PFSK-1 (cell line): ENCODE results near the gene PAFAH2.

ENCODE experiments used
- FOXP2 ChIP-seq: optimal IDR thresholded peaks from 2 replicates; pipeline ENCODE3; 2011; ENCODE audit warnings: borderline replicate concordance, control low read depth, inconsistent platforms; ENCODE audit not compliant: insufficient read depth; ENCODE audit errors: extremely low read length, extremely low read depth
- POLR2AphosphoS5 ChIP-seq: IDR thresholded peaks from 2 replicates; pipeline ENCODE4 v1.6.1; 2012; ENCODE audit warnings: low read depth, mild to moderate bottlenecking, control low read depth, low read length, moderate library complexity
- REST ChIP-seq, 2 experiments: IDR thresholded peaks; 2 replicates each; pipeline versions ENCODE4 v1.6.1 to v1.8.0; 2011 to 2012; ENCODE audit warnings: low read depth in 2 of 2, low read length in 2 of 2, control low read depth in 1 of 2, inconsistent platforms in 1 of 2, mild to moderate bottlenecking in 1 of 2, moderate library complexity in 1 of 2; ENCODE audit not compliant: insufficient read depth in 1 of 2
- SIN3A ChIP-seq: IDR thresholded peaks from 2 replicates; pipeline ENCODE4 v1.6.1; 2012; ENCODE audit warnings: mild to moderate bottlenecking, low read length, moderate library complexity, borderline replicate concordance; ENCODE audit not compliant: insufficient read depth
- TAF1 ChIP-seq: IDR thresholded peaks from 2 replicates; pipeline ENCODE4 v1.6.1; 2012; ENCODE audit warnings: low read length, control low read depth, borderline replicate concordance; ENCODE audit not compliant: insufficient read depth

The PAFAH2 gene

DNA sequence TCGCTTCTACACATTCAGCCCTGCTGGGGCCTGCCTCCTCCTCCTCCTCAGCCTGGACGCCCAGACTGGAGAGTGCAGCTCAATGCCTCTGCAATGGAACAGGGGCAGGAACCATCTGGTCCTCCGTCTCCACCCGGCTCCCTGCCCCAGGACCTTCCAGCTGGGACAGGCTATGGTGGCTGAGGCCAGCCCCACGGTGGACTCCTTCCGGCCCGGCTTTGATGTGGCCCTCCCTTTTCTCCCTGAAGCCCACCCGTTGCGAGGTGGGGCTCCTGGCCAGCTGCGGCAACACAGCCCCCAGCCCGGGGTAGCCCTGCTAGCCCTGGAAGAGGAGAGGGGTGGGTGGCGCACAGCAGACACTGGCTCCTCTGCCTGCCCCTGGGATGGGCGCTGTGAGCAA, 25.1 kb upstream of the PAFAH2 start:
- TF ChIP-seq TAF1 (no peak), POLR2AphosphoS5 (no peak), SIN3A (no peak), FOXP2 (no peak)

DNA sequence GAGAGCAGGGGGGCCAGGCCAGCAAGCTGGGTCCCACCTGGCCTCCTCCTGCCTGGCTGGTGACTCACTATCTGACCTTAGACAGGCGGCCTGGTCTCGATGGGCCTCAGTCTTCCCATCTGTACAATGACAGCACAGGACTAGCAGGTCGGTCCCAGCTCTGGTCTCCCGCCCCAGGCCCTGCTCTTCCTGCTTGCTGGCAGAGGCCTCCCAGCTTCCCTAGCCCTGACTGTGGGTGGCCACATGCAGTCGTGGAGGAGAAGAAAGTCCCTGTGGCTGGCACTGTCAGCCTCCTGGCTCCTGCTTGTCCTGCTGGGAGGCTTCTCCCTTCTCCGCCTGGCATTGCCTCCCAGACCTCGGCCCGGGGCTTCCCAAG, 24.5 kb upstream of the PAFAH2 start:
- TF ChIP-seq POLR2AphosphoS5 (no peak), FOXP2 (no peak), TAF1 (no peak), SIN3A (no peak), REST (IDR thresholded peaks at IDR 0.05; ENCODE audit: insufficient read depth in 1 of 2, low read depth in 2 of 2, low read length in 2 of 2) (no peak)

DNA sequence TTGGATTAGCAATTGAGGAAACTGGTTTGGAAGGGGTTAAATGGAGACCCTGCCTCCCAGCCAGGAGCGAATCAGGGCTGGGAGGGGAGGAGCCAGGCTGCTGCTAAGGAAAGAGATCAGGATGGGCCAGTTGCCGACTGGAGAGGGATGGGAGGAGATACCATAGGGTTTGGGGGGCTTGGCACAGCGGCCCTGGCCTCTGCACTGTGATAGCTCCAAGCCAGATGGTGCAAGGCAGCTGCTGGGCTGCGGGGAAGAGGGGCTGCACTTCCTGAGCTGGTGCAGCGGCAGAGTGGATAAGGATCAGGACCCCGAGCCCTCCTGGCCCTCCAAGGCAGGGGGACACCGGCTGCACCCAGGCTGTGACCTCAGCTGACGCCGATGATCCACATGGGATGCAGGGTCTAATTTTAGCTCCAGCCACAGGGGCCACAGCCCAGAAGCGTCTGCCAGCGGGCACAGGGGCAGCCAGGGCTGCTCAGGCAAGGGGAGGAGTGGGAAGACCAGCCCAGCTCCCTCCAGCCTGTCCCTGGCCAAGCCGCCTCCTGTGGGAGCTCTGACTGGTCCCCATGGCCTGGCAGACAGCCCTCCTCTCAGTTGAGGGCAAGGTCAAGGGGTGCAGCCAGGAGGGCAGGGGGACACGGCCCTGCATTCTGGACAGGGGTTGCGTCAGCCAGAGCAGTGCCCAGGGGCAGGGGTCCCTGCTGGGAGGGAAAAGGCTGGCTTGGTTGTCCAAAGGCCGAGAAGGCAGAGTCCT, 24.0 kb upstream of the PAFAH2 start, which contains the start of gene EXTL1:
Gene EXTL1, plus strand, starts transcription at position 129 of the 757 bp plus-strand sequence. CDS start 872 bp downstream, outside the sequence.
- TF ChIP-seq FOXP2: no peak
- TF ChIP-seq SIN3A: no peak
- TF ChIP-seq REST (IDR thresholded peaks at IDR 0.05; ENCODE audit: insufficient read depth in 1 of 2, low read depth in 2 of 2, low read length in 2 of 2): no peak
- TF ChIP-seq TAF1: no peak
- no peak for TF ChIP-seq POLR2AphosphoS5

- TF ChIP-seq FOXP2 (no peak), SIN3A (no peak), TAF1 (no peak), POLR2AphosphoS5 (no peak), REST (IDR thresholded peaks at IDR 0.05; ENCODE audit: insufficient read depth in 1 of 2, low read depth in 2 of 2, low read length in 2 of 2) (no peak)
These were observed 23.2 kb upstream of the PAFAH2 start for GRCh38 chr1:26020941-26021646.

- no peak for TF ChIP-seq TAF1
- no peak for TF ChIP-seq POLR2AphosphoS5
- no peak for TF ChIP-seq FOXP2
- TF ChIP-seq REST (IDR thresholded peaks at IDR 0.05; ENCODE audit: insufficient read depth in 1 of 2, low read depth in 2 of 2, low read length in 2 of 2): no peak
- TF ChIP-seq SIN3A: no peak
These were observed 22.5 kb upstream of the PAFAH2 start for GRCh38 chr1:26020330-26020768.
